Body of pancreas (tissue), 4 donors: ENCODE data around the gene KCNH8. TPM values are rescaled to one million over a fixed set of nuclear protein-coding genes. Genes with fewer than 3 reads are reported as not detected.
"Not testable (repeated sequence)": the region's sequence is repeated elsewhere in the genome, so short reads cannot be mapped to it uniquely, and the experiment has no call there.

ENCODE experiments used
- ATAC-seq: fragments of 150-250 bp; one replicate; pipeline ENCODE4 v1.9.1; 2016
- DNase-seq, 4 donors: peaks; one replicate each; pipeline ENCODE4 v3.0.0-alpha.2; 2019
- H3K27ac ChIP-seq, 4 donors: fragments of 200-600 bp; sonication (generic); 1 replicate in 3 of 4; 2 replicates in 1 of 4; pipeline versions ENCODE4 v1.5.1 to v1.6.1; 2016 to 2019; ENCODE audit warnings: mild to moderate bottlenecking in 1 of 4, mixed read lengths in 1 of 4, moderate library complexity in 1 of 4
- H3K27me3 ChIP-seq, 2 donors: fragments of 200-600 bp; sonication (generic); one replicate each; pipeline ENCODE4 v1.6.0; 2016; ENCODE audit warnings: mild to moderate bottlenecking in 1 of 2
- H3K36me3 ChIP-seq, 2 donors: fragments of 200-600 bp; sonication (generic); replicated peaks in 1 of 2; 2 replicates each; pipeline ENCODE4 v1.5.1; 2016; ENCODE audit warnings: low read depth in 2 of 2; ENCODE audit not compliant: insufficient read depth in 1 of 2
- H3K4me1 ChIP-seq: fragments of 200-600 bp; sonication (generic); one replicate; pipeline ENCODE4 v1.6.0; 2016
- H3K4me3 ChIP-seq, 2 donors: fragments of 200-600 bp; sonication (generic); 1 replicate in 1 of 2; 2 replicates in 1 of 2; pipeline ENCODE4 v1.5.1; 2016 to 2019
- H3K9me3 ChIP-seq, 3 donors: fragments of 200-600 bp; sonication (generic); 1 replicate in 2 of 3; 2 replicates in 1 of 3; pipeline ENCODE4 v1.5.1; 2016
- POLR2A ChIP-seq, 3 donors: fragments of 450-650 bp; IDR thresholded peaks; one replicate each; pipeline ENCODE4 v1.6.1; 2016; ENCODE audit warnings: antibody characterized with exemption in 3 of 3, mild to moderate bottlenecking in 2 of 3
- WGBS, 2 donors: methylation state at CpG; one replicate each; pipeline ENCODE4 v1.1.5; 2017; 5-methylcytosine and 5-hydroxymethylcytosine counted together
- intact Hi-C: fragments of 100-400 bp; cut with DNase I; formaldehyde crosslinking; loops from one replicate; pipeline ENCODE4 v1.15.1; 2023
- total RNA-seq, 2 donors: library from RNA; depleted of rRNA; stranded (reverse); fragments of >200 nt; gene quantifications; one replicate each; pipeline ENCODE4 v1.1.0, GENCODE V29; 2016
- TF ChIP-seq, protein P1 (sequence below), 7 experiments: fragments of 450-650 bp in 4 of 7; fragments of 200-600 bp in 3 of 7; sonication (generic) in 3 of 7; IDR thresholded peaks; one replicate each; pipeline ENCODE4 v1.5.1; 2016 to 2019; ENCODE audit warnings: antibody characterized with exemption in 7 of 7

Gene KCNH8
- total RNA-seq, result 1 to 10 TPM; 2.3 TPM

DNA sequence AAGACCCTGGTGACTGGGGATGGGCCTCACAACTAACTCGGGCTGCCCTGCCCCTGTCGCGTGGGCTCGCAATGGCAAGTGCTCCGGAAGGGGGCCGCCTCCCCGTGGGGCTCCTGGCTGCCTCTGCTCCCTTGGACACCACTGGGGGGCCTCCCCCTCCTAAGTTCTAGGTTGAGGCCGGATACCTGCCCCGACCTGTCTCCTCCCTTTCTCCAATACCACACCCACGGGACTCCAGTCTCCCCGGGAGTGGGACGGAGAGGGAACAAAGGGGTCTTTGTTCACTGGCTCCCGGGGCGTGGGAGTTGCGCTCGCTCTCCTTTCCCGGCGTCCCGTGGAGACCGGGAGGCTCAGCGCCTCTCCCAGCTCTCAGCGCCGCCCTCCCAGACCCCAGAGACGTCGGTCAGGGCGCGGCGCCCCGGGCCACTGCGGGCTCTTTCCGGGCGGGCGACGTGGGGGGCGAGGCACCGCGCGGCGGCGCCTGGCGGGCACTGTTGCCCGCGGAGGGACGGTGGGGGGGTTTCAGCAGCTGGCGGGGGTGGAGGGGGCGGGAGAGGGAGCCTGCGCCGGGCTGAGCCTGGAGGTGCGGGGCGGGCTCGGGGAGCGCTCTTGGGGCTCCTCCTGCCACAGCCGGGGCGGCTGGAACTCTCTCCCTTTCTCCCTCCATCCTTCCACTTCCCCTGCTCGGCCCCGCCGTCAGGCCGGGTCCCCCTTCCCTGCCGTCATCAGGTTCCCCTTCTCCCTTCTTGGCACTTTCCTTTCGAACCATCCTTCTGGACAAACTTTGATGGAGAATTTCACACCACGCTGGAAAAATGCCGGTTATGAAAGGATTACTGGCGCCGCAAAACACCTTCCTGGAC lies at the start of gene KCNH8:
Gene KCNH8 (plus strand): TSS at position 606 of the 863 bp plus-strand sequence. CDS start 210 bp downstream, at position 816.
- Histone ChIP-seq H3K36me3 (no peaks in the 10 kb centered on the region), H3K27me3 (no peaks in the 10 kb centered on the region), H3K4me3 (peak within 1 kb of the TSS; percentile 48 to 64), H3K27ac (peak within 1 kb of the TSS; percentile 64 to 94 (median 92)), H3K9me3 (no peaks in the 10 kb centered on the region), H3K4me1 (peaks cover 23% of the 10 kb centered on the region)
- TF ChIP-seq, protein P1, sequence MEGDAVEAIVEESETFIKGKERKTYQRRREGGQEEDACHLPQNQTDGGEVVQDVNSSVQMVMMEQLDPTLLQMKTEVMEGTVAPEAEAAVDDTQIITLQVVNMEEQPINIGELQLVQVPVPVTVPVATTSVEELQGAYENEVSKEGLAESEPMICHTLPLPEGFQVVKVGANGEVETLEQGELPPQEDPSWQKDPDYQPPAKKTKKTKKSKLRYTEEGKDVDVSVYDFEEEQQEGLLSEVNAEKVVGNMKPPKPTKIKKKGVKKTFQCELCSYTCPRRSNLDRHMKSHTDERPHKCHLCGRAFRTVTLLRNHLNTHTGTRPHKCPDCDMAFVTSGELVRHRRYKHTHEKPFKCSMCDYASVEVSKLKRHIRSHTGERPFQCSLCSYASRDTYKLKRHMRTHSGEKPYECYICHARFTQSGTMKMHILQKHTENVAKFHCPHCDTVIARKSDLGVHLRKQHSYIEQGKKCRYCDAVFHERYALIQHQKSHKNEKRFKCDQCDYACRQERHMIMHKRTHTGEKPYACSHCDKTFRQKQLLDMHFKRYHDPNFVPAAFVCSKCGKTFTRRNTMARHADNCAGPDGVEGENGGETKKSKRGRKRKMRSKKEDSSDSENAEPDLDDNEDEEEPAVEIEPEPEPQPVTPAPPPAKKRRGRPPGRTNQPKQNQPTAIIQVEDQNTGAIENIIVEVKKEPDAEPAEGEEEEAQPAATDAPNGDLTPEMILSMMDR (IDR thresholded peaks at IDR 0.05), result peak in 4 of 7 experiments; percentile 6 to 11 (median 9)
- TF ChIP-seq POLR2A (IDR thresholded peaks at IDR 0.05), result peak; percentile 43 to 51 (median 44)
- WGBS, 2 donors, result 0 to 3% methylated on average over 23 to 57 of the region's 64 CpGs
- intact Hi-C loops, result no loop called here
- ATAC-seq, result peak; percentile 58
- peak; percentile 43 to 59 (median 54) for DNase-seq

DNA sequence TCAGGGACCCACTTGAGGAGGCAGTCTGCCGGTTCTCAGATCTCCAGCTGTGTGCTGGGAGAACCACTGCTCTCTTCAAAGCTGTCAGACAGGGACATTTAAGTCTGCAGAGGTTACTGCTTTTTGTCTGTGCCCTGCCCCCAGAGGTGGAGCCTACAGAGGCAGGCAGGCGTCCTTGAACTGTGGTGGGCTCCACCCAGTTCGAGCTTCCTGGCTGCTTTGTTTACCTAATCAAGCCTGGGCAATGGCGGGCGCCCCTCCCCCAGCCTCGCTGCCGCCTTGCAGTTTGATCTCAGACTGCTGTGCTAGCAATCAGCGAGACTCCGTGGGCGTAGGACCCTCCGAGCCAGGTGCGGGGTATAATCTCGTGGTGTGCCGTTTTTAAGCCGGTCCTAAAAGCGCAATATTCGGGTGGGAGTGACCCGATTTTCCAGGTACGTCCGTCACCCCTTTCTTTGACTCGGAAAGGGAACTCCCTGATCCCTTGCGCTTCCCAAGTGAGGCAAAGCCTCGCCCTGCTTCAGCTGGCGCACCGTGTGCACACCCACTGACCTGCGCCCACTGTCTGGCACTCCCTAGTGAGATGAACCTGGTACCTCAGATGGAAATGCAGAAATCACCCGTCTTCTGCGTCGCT lies 45.5 kb upstream of the KCNH8 start:
- H3K4me3 ChIP-seq, ATAC-seq, H3K9me3 ChIP-seq, H3K27me3 ChIP-seq, H3K36me3 ChIP-seq, H3K27ac ChIP-seq, H3K4me1 ChIP-seq, intact Hi-C loops, DNase-seq: not testable (repeated sequence)
- 21 to 66% methylated on average over 16 to 28 of the region's 29 CpGs for WGBS, 2 donors

DNA sequence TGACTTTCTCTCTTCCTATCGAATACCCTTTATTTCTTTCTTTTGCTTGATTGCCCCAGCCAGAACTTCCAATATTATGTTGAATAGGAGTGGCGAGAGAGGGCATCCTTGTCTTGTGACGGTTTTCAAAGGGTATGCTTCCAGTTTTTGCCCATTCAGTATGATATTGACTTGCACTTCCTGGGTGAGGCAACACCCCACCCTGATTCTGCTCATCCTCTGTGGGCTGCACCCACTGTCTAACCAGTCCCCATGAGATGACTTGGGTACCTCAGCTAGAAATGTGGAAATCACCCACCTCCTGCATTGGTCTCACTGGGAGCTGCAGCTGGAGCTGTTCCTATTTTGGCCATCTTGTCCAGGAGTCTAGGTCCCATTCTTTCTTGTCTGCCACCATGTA lies 44.8 kb upstream of the KCNH8 start:
- ATAC-seq (no peak), DNase-seq (no peak)
- WGBS, 2 donors, result 72 to 92% methylated on average over 3 of the region's 3 CpGs
- TF ChIP-seq, protein P1 (IDR thresholded peaks at IDR 0.05), result no peak
- no peak for TF ChIP-seq POLR2A (IDR thresholded peaks at IDR 0.05)
- Histone ChIP-seq H3K27me3 (no peaks in the 10 kb centered on the region), H3K27ac (no peak overlapping the region), H3K4me3 (no peak overlapping the region), H3K4me1 (no peaks in the 10 kb centered on the region), H3K9me3 (no peaks in the 10 kb centered on the region), H3K36me3 (no peaks in the 10 kb centered on the region)
- intact Hi-C loops, result no loop called here

DNA sequence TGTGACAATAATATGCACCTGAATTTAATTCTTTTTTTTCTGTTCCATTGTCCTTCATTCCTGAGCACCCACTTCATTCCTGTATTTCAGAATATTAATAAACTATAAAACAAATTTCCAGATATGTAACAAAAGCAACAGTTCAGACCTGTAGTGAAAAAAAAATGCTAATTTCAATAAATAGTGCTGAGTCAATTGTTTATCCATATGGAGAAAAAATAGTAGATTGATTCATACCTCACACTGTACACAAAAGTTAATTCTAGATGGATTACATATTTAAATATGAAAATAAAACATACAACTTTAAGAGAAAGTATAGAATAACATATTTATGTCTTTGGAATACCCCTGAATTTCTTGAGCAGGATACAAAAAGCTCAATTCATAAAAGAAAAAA lies 43.9 kb upstream of the KCNH8 start:
- no peak overlapping the region for H3K4me3 ChIP-seq
- no peak for DNase-seq
- no peaks in the 10 kb centered on the region for H3K9me3 ChIP-seq
- no peaks in the 10 kb centered on the region for H3K36me3 ChIP-seq
- intact Hi-C loops, result no loop called here
- H3K27ac ChIP-seq, result no peak overlapping the region
- no peaks in the 10 kb centered on the region for H3K27me3 ChIP-seq
- no peaks in the 10 kb centered on the region for H3K4me1 ChIP-seq
- no peak for TF ChIP-seq POLR2A (IDR thresholded peaks at IDR 0.05)
- TF ChIP-seq, protein P1 (IDR thresholded peaks at IDR 0.05), result no peak
- ATAC-seq, result no peak

DNA sequence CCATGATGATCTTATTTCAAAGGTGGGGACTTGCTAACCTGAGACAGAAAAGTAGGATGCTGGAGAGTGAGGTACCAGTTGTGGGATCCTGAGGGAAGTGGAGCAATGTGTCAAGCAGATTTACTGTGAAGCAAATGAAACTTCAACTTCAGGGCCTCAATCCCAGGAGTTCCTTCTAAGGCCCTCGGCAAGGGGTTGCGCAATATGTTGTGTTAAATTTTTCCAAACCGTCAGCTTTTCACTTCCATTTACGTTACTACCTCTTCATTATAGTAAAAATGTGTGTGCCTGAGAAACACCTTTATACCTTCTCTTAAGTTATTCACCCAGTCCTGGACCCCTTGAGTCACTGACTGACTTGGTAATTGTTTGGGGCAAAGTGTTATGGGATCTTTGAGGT lies 42.5 kb upstream of the KCNH8 start:
- intact Hi-C loops, result no loop called here
- H3K36me3 ChIP-seq, result no peaks in the 10 kb centered on the region
- DNase-seq (no peak), ATAC-seq (no peak)
- no peak overlapping the region for H3K4me3 ChIP-seq
- H3K27ac ChIP-seq, result no peak overlapping the region
- no peaks in the 10 kb centered on the region for H3K9me3 ChIP-seq
- WGBS, 2 donors, result 73 to 77% methylated on average over 4 of the region's 4 CpGs
- H3K4me1 ChIP-seq, result no peaks in the 10 kb centered on the region
- H3K27me3 ChIP-seq, result no peaks in the 10 kb centered on the region
- no peak for TF ChIP-seq POLR2A (IDR thresholded peaks at IDR 0.05)
- TF ChIP-seq, protein P1 (IDR thresholded peaks at IDR 0.05), result no peak
